Mesangial cell (primary cell): Measurements from ENCODE around the gene ATP2B2. TPM values are rescaled to one million over a fixed set of nuclear protein-coding genes. Genes with fewer than 3 reads are reported as not detected.

Experiments used
- total RNA-seq: library from RNA; depleted of rRNA; stranded (reverse); fragments of >200 nt; gene quantifications from 2 replicates; pipeline ENCODE4 v1.2.3, GENCODE V29; 2015

Gene ATP2B2
- total RNA-seq = not detected in 2 replicates

DNA sequence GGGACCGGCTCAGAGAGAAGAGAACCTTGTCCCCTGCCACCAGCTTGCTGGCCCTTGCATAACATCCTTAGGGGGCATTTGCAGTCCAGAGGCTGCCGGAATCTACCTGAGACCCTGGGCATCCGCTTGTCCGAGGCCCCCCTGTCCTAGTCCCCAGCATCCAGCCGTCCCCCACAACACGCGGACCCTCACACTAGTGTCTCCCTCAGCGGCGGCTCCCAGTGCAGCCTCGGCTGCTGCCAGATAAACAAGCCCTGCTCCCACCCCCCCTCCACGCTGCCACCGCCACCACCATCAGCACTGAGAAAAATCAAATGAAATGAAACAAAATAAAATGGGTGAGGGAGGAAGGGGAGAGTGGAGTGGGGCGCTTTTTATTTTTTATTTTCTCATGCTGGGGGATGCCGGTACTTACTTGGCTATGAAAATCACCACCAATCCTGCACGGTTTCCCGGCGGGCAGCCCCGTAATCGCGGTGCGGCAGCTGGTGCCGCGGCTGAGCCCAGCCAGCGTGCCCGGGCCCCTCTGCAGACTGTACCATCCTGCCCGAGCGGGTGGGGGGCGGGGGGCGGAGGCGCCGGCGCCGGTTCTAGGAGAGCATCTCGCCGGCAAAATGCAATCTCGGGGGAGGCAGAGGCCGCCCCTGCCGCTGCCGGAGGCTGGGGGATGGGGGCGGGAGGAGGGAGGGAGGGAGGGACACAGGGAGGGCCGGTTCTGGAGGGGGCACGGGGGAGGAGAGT lies at the start of gene ATP2B2:
Gene ATP2B2 (minus strand): TSS at position 537 of the 741 bp plus-strand sequence. CDS start 56,043 bp downstream, outside the sequence.

DNA sequence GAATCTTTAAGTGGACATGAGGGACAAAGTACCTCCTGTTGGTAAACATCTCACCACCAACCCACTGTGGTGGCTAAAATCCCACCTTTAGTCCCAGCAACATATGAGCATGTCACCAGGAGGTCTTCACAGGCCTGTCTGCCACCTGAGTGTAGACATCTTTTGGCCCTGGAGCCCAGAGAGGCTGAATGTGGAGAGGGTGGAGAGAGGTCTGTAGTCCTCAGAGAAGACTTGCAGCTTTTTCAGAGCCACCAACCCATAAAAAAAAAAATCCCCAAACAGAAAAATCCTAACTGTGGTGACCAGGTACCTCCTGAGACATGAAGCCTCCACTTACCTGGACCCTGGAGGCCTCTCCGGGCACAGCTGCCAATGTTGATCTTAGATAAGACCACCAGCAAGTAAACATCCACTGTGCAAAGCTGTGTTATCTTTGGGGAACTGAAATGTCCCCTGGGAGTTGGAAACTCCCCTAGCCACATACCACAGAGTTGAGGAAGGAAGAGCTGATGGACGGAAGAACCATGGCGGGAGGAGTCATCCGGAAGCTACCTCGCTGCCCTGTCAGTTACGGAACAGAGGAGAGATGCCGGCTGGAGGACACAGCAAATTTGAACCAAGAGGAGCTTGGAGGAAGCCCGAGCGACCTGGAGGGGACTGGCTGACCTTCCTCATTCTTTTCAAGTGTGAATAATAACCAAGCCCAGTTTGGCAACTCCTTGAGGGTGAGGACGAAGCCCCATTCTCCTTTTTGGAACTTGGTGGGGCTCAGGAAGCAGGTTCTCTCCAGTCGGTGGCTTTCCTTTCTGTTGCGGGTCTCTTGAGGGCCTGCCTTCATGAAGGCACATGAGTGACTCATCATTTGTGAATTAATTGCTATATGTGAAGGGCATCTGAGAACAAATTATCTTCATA lies 212.6 kb downstream of the ATP2B2 start, which contains the start of gene GHRL:
Gene GHRL (minus strand): TSS at position 443 of the 915 bp plus-strand sequence. CDS start 2,767 bp downstream, outside the sequence.

Other genes starting within 250 kb of the ATP2B2 start
- not detected in 2 replicates for gene GHRL, start 212.6 kb downstream of the ATP2B2 start, total RNA-seq
- gene SEC13, start 184.5 kb downstream of the ATP2B2 start, total RNA-seq = 179 and 242 TPM in 2 replicates